Endothelial cell of umbilical vein (primary cell): ENCODE measurements around the gene KIF26B. TPM values are rescaled to one million over a fixed set of nuclear protein-coding genes. Genes with fewer than 3 reads are reported as not detected.

ENCODE experiments used
- BruUV-seq: library from RNA; stranded (reverse); fragments of 400-500 nt; replicated peaks from 2 replicates; lab custom pipeline; 2021; lab: Mats Ljungman, UMichigan
- CTCF ChIA-PET: fragments of 300-600, 350-600 bp; sonication (Branson Sonifier 250); formaldehyde crosslinking; loops from one replicate; lab custom pipeline; 2021; ENCODE audit warnings: antibody characterized with exemption, inconsistent platforms; lab: Charles Lee
- POLR2A ChIA-PET: fragments of 300-600, 350-600 bp; sonication (Branson Sonifier 250); formaldehyde crosslinking; loops from one replicate; lab custom pipeline; 2021; ENCODE audit warnings: antibody characterized with exemption, inconsistent platforms; lab: Charles Lee
- DNase-seq: peaks from one replicate; pipeline ENCODE4 v3.0.0-alpha.2; 2011; ENCODE audit warnings: low read depth, low spot score
- FAIRE-seq: peaks from 2 replicates; lab custom pipeline; 2011; peaks lifted over from hg19 to GRCh38; lab: Jason Lieb, UNC
- H2AFZ ChIP-seq: 2 replicates; pipeline ENCODE4 v1.6.0; 2012; ENCODE audit warnings: low read depth, low read length, control low read depth, inconsistent platforms
- H3K27ac ChIP-seq: 2 replicates; pipeline ENCODE4 v1.5.1; 2011; ENCODE audit warnings: low read depth, mild to moderate bottlenecking, control low read depth, low read length, moderate library complexity; ENCODE audit not compliant: insufficient read depth
- H3K27me3 ChIP-seq, 2 experiments: 2 replicates each; pipeline versions ENCODE4 v1.6.0 to v1.6.1; 2011; ENCODE audit warnings: low read length in 2 of 2, mixed read lengths in 1 of 2; ENCODE audit not compliant: control insufficient read depth in 2 of 2, insufficient read depth in 2 of 2
- H3K36me3 ChIP-seq, 2 experiments: 2 replicates in 1 of 2; 3 replicates in 1 of 2; pipeline ENCODE4 v1.5.1; 2011; ENCODE audit warnings: low read length in 2 of 2, mild to moderate bottlenecking in 1 of 2, moderate library complexity in 1 of 2; ENCODE audit not compliant: control insufficient read depth in 2 of 2, insufficient read depth in 2 of 2; ENCODE audit errors: extremely low read depth in 1 of 2
- H3K4me1 ChIP-seq: 3 replicates; pipeline ENCODE4 v1.5.1; 2011; ENCODE audit warnings: mild to moderate bottlenecking, low read length; ENCODE audit not compliant: control insufficient read depth, insufficient read depth; ENCODE audit errors: extremely low read depth
- H3K4me2 ChIP-seq: 2 replicates; pipeline ENCODE4 v1.6.1; 2011; ENCODE audit warnings: low read length, control low read depth, mixed read lengths; ENCODE audit not compliant: insufficient read depth
- H3K4me3 ChIP-seq, 3 experiments: fragments of 200-600 bp in 1 of 3; sonication (generic), shearing (Covaris generic) in 1 of 3; replicated peaks in 1 of 3; 2 replicates each; pipeline ENCODE4 v1.5.1; 2011 to 2016; ENCODE audit warnings: control low read depth in 3 of 3, low read length in 3 of 3, mild to moderate bottlenecking in 2 of 3, inconsistent platforms in 1 of 3, low read depth in 1 of 3, moderate library complexity in 1 of 3; ENCODE audit not compliant: insufficient read depth in 1 of 3
- H3K79me2 ChIP-seq: 2 replicates; pipeline ENCODE4 v1.6.0; 2012; ENCODE audit warnings: low read length, inconsistent platforms; ENCODE audit not compliant: control insufficient read depth, insufficient read depth
- H3K9ac ChIP-seq: replicated peaks from 2 replicates; pipeline ENCODE3; 2011; ENCODE audit warnings: low read length, control low read depth; ENCODE audit not compliant: insufficient read depth; ENCODE audit errors: extremely low read depth
- H3K9me1 ChIP-seq: replicated peaks from 3 replicates; pipeline ENCODE4 v1.6.0; 2011; ENCODE audit warnings: mild to moderate bottlenecking, low read length; ENCODE audit not compliant: control insufficient read depth, insufficient read depth; ENCODE audit errors: extremely low read depth
- H3K9me3 ChIP-seq: replicated peaks from 2 replicates; pipeline ENCODE4 v1.5.1; 2012; ENCODE audit warnings: low read length, inconsistent platforms; ENCODE audit not compliant: control insufficient read depth, insufficient read depth
- H4K20me1 ChIP-seq: replicated peaks from 2 replicates; pipeline ENCODE3; 2011; ENCODE audit warnings: mild to moderate bottlenecking, low read length; ENCODE audit not compliant: control insufficient read depth, insufficient read depth; ENCODE audit errors: extremely low read depth
- EZH2 ChIP-seq: IDR thresholded peaks from 2 replicates; pipeline ENCODE4 v1.6.1; 2012; ENCODE audit warnings: borderline replicate concordance, low read depth, mild to moderate bottlenecking, moderate library complexity, low read length, inconsistent platforms; ENCODE audit not compliant: severe bottlenecking
- FOS ChIP-seq: IDR thresholded peaks from 2 replicates; pipeline ENCODE4 v1.6.1; 2011; ENCODE audit warnings: mild to moderate bottlenecking, low read length, moderate library complexity, borderline replicate concordance; ENCODE audit not compliant: insufficient read depth
- GATA2 ChIP-seq: IDR thresholded peaks from 2 replicates; pipeline ENCODE4 v1.7.0; 2011; ENCODE audit warnings: low read depth, mild to moderate bottlenecking, moderate library complexity, mixed read lengths, low read length; ENCODE audit not compliant: insufficient read length, insufficient read depth
- JUN ChIP-seq: IDR thresholded peaks from 2 replicates; pipeline ENCODE4 v1.6.1; 2011; ENCODE audit warnings: borderline replicate concordance, low read depth; ENCODE audit not compliant: insufficient read length, insufficient read depth
- MYC ChIP-seq: IDR thresholded peaks from one replicate; pipeline ENCODE4 v1.6.1; 2011; ENCODE audit warnings: mild to moderate bottlenecking, low read depth, low read length
- POLR2A ChIP-seq: IDR thresholded peaks from 2 replicates; pipeline ENCODE4 v1.6.1; 2012; ENCODE audit warnings: low read depth, mild to moderate bottlenecking, control low read depth, low read length
- POLR2AphosphoS5 ChIP-seq: IDR thresholded peaks from 2 replicates; pipeline ENCODE4 v1.6.1; 2012; ENCODE audit warnings: low read depth, mild to moderate bottlenecking, control low read depth, low read length, moderate library complexity; ENCODE audit not compliant: insufficient read depth
- dilution Hi-C: fragments of 300-500 bp; cut with MboI; formaldehyde crosslinking; loops from one replicate; pipeline ENCODE4 v1.15.0; 2019; ENCODE audit warnings: low sequenced_read_pairs; ENCODE audit not compliant: extremely low pct_ligation_motif_present
- intact Hi-C: fragments of 100-400 bp; cut with micrococcal nuclease; formaldehyde crosslinking; loops from one replicate; pipeline ENCODE4 v1.10.0; 2022
- polyA plus RNA-seq, 4 experiments: library from polyadenylated mRNA; depleted of rRNA in 3 of 4; stranded (reverse) in 3 of 4; unstranded in 1 of 4; fragments of >200 nt; gene quantifications; 2 replicates each; pipeline versions ENCODE4 v1.2.1 to v1.2.3, GENCODE V29; 2011 to 2012; ENCODE audit warnings: missing spikeins in 1 of 4
- total RNA-seq: library from RNA; stranded (reverse); gene quantifications from 2 replicates; pipeline ENCODE4 v1.2.3, GENCODE V29; 2021
- TF ChIP-seq, protein P1 (sequence below), 2 donors: IDR thresholded peaks; 1 replicate in 1 of 2; 2 replicates in 1 of 2; pipeline ENCODE4 v1.5.1; 2011; ENCODE audit warnings: low read length in 2 of 2, mild to moderate bottlenecking in 2 of 2, moderate library complexity in 2 of 2, control low read depth in 1 of 2, inconsistent platforms in 1 of 2, low read depth in 1 of 2; ENCODE audit not compliant: insufficient read depth in 1 of 2; ENCODE audit errors: extremely low read depth in 1 of 2
- TF ChIP-seq, protein P2 (sequence below): IDR thresholded peaks from 2 replicates; pipeline ENCODE4 v1.6.1; 2011; ENCODE audit not compliant: insufficient read depth, insufficient read length

Gene KIF26B
- total and polyA plus RNA-seq, 2 donors (not counting 3 experiments of a cell fraction or from before 2014, with no cell fraction given) = 0.04 to 0.49 TPM

DNA sequence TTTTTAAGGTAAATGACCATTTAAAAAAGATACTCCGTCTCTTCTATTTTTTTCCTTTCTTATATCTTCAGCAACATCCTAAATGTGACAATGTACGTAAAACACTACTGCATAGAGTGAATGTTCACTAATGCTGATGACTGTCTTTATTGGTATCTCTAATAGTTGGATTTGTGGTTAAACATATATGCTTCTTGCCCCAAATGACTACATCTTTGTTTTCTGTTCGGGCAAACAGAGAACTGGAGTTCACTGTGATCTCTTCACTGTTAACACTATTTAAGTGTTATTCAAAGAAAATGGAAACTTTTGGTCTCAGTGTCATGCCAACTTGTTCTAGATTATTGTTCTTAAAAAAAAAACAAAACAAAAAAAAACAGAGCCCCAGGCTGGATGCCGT is 109.4 kb downstream of the KIF26B start:
- Histone ChIP-seq H3K27me3 (no peaks in the 10 kb centered on the region), H3K4me3 (no peak overlapping the region), H2AFZ (no peak overlapping the region), H3K36me3 (no peaks in the 10 kb centered on the region), H3K79me2 (no peaks in the 10 kb centered on the region), H3K9me3 (no peaks in the 10 kb centered on the region), H4K20me1 (no peaks in the 10 kb centered on the region), H3K9me1 (no peaks in the 10 kb centered on the region), H3K4me2 (no peak overlapping the region), H3K9ac (no peak overlapping the region), H3K4me1 (no peaks in the 10 kb centered on the region), H3K27ac (no peak overlapping the region)
- DNase-seq (no peak), FAIRE-seq (no peak)
- dilution Hi-C loops = no loop called here
- intact Hi-C loops = no loop called here
- BruUV-seq = no TSS peak
- CTCF ChIA-PET = no interaction called here
- no peak for TF ChIP-seq JUN
- no peak for TF ChIP-seq FOS
- no peak for TF ChIP-seq POLR2A
- no peak for TF ChIP-seq MYC
- no peak for TF ChIP-seq POLR2AphosphoS5
- TF ChIP-seq, protein P1, sequence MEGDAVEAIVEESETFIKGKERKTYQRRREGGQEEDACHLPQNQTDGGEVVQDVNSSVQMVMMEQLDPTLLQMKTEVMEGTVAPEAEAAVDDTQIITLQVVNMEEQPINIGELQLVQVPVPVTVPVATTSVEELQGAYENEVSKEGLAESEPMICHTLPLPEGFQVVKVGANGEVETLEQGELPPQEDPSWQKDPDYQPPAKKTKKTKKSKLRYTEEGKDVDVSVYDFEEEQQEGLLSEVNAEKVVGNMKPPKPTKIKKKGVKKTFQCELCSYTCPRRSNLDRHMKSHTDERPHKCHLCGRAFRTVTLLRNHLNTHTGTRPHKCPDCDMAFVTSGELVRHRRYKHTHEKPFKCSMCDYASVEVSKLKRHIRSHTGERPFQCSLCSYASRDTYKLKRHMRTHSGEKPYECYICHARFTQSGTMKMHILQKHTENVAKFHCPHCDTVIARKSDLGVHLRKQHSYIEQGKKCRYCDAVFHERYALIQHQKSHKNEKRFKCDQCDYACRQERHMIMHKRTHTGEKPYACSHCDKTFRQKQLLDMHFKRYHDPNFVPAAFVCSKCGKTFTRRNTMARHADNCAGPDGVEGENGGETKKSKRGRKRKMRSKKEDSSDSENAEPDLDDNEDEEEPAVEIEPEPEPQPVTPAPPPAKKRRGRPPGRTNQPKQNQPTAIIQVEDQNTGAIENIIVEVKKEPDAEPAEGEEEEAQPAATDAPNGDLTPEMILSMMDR (IDR thresholded peaks at IDR 0.05; ENCODE audit: extremely low read depth in 1 of 2, insufficient read depth in 1 of 2, low read depth in 1 of 2, low read length in 2 of 2) = no peak
- no peak for TF ChIP-seq EZH2
- TF ChIP-seq, protein P2, sequence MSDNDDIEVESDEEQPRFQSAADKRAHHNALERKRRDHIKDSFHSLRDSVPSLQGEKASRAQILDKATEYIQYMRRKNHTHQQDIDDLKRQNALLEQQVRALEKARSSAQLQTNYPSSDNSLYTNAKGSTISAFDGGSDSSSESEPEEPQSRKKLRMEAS = no peak
- TF ChIP-seq GATA2 = no peak
- POLR2A ChIA-PET = no interaction called here
